Femur (tissue), 1 donor: Measurements from ENCODE around the gene PRRX1.

Source experiments
- DNase-seq: peaks from one replicate; pipeline ENCODE4 v3.0.0-alpha.2; 2017

The PRRX1 gene

GRCh38 chr1:170692866-170693575 lies 29.1 kb downstream of the PRRX1 start:
- no peak for DNase-seq

- DNase-seq: no peak
These were observed 30.4 kb downstream of the PRRX1 start for GRCh38 chr1:170694172-170694926.

- no peak for DNase-seq
These were observed 32.1 kb downstream of the PRRX1 start for GRCh38 chr1:170695955-170696590.

DNA sequence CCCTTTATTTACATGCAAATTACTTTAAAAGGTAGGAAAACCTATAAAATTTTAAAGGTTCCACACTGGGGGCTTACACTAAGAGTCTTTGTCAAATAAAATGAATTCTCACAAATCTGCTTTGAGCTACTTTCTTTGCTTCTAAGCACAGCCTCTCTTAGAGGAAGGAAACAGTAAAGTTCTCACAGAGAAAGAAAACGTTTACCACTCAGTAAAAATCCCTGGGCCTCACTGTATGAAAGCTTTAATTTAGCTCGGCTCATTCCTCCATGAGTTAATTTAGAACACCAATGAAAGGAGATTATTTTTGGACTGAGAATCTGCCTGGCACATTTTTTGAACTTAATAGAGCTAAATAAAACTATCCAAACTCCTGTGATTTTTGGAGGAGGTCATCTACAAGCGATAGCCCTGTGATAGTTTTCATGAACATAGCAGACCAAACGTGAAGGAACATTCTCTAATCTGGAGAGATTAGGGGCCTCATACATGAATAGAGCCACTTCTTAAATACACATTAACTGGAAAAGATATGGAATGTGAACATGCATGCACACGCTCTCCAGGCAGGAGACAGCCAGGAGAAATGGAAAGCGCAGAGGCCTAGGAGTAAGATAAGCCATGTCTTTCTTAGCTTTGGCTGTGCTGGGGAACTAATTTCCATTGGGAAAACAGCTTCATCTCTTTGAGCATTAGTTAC lies 32.8 kb downstream of the PRRX1 start:
- DNase-seq: no peak

DNA sequence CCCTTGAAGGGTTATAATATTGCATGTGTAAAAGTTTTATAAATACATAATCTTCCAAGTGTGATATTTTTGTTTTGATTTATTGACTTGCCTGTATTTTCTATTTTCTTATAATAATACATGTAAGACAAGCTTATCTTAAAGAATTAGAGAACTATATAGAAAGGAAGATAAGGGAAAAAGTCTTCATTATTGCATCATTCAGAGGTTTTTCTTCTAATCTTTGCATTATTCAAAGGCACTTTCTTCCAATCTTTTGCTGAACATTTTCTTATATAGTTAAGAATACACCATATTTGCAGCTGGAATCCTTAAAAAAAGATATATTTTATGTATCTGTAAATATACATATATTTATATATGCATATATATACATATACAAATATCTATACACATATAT lies 33.4 kb downstream of the PRRX1 start:
- no peak for DNase-seq

DNA sequence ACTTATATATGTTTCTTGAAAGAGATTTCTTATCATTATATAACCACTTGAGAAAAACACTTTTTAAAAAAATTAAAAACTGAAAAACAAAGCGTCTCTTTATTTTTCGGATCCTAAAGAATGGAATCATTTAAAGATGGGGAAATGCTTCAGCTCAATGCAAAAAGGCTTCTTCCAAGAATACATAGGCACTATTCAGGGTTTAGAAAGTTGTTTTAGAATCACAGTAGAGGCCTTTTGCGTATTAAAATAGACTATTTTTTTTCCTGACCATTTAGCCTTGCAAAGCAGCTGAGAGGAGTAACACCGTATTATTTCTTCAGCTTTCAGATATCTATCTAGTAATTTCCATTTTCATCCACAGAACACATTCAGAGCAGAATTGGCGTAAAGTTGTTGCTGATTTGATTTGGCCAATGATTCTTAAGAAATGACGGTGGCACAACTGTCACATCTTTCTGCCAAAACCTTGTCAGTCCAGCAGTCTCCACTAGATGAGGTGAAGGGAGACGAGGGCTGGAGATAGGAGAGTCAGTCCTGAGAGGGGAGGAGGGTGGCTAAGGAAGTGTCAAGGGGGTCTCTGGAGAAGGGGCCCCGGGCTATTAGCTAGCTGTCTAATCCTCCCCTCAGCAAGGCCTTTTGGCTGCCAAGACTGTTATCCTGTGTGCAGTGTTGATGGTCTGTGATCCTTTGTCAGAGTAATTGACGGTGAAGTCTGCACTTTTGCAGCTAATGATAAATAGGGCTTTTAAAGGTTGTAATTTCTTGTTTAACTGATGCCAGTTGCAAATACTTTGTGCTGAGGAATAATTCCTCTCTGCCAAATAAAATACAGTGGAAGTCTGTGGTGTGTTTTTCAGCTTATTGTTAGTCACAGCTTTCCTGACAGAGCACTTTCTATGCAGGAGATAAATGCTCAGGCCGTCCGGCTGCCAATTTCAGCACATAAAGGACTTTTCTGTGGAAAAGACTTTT lies 34.7 kb downstream of the PRRX1 start:
- DNase-seq: peak; percentile 48

DNA sequence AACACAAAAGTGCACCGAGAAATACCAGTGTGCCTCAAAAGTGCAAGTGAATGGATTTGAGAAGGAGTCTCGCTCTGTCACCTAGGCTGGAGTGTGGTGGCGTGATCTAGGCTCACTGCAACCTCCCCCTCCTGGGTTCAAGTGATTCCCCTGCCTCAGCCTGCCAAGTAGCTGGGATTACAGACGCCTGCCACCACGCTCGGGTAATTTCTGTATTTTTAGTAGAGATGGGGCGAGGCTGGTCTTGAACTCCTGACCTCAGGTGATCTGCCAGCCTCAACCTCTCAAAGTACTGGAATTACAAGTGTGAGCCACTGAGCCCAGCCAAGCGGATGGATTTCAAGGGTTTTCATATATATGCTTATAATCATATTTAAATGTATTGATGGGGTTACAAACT lies 35.8 kb downstream of the PRRX1 start:
- DNase-seq: no peak

DNA sequence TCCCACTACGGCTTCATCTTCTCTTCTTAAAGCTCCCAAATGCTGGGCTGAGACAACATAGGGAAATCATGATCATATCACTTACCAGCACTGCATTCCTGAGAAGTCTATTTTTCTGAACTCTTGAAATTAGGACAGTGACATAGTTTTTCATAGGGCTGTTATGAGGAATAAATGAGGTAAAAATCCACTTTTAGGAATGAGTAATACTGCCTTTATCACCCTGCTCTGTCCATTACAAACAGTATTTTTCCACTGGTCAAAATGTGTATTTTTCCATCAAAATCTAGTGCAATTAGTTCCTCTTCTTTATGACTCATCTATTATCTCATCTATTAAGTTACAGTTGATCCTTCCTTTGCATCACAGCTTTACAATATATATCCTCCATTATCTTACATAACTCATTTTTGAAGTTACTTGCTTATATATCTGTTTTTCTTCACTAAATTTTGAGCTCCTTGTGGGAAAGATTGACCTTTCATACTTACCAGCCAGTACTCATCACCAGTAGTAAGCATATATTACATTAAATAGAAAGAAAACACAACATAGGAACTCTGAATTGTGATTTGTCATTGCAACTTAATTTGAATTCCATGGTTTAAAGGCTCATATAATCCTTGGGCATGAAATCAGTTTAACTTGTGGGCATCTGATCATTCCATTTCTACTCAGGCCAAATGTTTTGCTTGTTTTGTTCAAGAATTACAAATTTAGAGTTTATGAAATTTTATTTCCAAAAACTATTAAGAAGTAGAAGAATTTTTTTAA lies 37.1 kb downstream of the PRRX1 start:
- no peak for DNase-seq

- no peak for DNase-seq
These were observed 38.0 kb downstream of the PRRX1 start for GRCh38 chr1:170701962-170702361.

GRCh38 chr1:170703591-170703990 lies 39.7 kb downstream of the PRRX1 start:
- no peak for DNase-seq

- DNase-seq: no peak
These were observed 40.3 kb downstream of the PRRX1 start for GRCh38 chr1:170704256-170704655.

- DNase-seq: no peak
These were observed 42.0 kb downstream of the PRRX1 start for GRCh38 chr1:170705981-170706380.

DNA sequence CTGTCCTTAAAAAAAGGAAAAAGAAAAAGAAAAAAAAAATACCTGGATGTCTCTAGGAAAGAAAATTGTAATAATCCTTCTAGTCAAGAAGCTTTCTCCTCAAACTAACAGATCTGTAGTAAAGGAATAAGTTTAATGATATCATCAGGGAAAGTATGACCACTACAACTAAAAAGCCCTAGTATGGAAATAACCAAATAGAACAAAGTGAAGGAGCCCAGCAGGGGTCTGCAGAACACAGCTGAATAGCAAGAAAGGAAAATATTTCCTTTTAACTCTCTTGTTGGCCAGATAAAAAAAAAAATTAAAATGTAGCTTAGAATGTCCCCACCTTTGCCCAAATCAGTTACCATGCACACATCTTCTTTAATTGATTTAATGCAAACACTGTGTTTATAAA lies 43.2 kb downstream of the PRRX1 start:
- no peak for DNase-seq

DNA sequence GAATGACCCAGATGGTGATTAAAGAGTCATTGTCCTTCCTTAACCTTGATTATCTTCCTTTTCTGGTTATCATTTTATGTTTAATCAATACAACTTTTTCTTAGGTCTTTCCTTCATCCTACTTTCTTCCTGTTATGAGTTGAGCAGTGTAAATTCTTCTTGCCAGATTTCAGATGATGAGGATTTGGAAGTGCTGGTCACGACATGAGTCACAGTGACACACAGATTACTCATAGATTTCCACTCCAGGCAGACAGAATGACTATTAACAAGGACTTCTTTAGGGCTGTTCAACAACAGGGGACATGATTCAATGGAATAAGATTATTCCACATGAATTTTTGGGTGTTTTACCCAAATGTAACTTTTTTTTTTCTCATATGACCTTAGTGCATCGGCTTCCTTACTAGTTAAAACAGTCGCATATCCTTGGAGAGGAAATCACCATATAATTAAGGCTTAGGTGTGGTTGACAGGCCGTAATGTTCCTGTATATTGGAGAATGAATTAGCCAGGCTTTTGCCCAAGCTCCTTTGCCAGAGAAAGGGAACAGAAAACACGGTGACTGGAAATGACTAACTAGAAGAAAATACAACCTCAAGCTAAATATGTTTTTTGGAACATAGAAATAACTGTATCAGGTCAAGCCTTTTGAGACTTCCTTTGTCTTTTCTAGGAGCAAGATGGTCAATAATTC lies 44.2 kb downstream of the PRRX1 start:
- no peak for DNase-seq

- DNase-seq: no peak
These were observed 47.8 kb downstream of the PRRX1 start for GRCh38 chr1:170711682-170712081.

DNA sequence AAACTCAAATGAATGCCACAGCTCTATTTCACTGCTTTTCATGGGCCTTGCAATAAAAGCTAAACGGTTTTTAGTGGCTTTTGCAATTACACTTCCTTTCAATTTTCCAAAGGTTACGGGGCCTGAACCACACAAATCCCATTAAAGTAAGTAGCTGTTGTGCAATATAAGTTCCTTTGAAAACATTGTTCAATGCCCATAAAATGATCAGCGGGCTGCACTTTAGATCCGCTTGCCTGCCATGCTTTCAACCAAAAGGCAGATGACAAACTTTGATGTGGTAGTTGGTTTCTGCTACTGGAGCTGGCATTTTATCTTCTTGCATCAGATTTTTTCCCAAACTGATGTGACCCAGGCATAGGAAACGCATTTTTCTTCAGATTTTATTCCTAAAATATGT lies 50.2 kb downstream of the PRRX1 start:
- DNase-seq: no peak

DNA sequence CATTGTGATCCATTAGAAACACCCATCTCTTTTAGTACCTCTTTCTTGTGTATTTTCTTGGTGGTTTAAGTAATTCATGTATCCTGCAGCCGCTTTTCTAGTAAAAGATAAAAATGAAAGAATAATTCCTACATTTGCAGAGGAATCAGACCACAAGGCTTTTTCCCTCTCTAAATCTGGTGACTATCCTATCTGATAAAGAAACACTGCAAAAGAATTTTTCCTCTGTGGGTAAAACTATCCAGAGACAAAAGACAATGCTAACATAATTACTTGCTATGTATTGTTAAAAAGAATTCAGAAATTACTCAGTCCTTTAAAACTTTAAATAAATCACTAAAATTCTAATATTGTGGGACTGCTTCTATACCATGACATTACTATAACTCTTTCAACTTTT lies 51.0 kb downstream of the PRRX1 start:
- no peak for DNase-seq

DNA sequence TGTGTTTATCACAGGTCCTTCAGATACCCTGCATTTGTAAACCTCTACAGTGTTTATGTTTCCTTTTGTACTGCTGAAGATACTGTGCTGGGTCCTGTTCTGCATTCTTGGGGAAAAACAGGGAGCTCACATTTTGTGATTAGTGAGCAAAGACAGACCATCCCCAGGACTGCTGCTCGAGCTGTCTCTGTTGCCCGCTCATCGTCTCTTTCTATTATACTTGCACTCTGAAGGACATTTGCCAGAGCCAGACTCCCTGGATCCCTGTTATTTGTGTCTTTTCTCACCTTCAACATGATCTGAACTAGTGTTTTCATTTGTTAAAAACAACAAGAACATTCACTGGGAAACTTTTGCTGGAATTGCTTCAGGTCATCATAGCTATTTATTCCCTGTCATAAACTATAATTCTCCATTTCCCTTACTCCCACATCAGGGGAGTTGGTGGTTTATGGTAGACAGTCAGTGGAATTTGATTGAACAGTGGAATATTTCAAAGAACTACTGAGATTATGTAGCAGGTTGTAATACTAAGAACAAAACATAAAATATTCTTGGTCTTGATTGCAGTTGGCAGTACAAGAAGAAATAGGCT lies 53.0 kb downstream of the PRRX1 start:
- no peak for DNase-seq

DNA sequence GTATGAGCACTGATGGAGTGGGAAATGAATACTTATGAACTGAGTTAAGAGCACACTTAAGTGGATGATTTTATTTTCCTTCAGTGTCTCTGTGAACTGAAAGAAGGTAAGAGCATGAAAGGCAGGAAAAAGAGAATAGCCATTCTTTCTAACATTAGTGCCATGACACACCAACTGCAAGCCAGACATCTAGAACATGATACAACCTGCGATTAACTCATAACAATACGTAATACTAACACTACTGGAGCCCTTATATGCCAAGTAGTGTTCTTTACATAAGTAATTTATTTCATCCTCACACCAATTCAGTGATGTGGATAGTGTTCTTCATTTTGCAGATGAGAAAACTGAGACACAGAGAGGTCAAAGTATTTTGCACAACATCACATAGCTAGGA lies 56.7 kb downstream of the PRRX1 start:
- DNase-seq: no peak

GRCh38 chr1:170721621-170722020 lies 57.7 kb downstream of the PRRX1 start:
- no peak for DNase-seq
